ENCODE results near the gene RAD51B. TPM values are rescaled to one million over a fixed set of nuclear protein-coding genes. Genes with fewer than 3 reads are reported as not detected.

RAD51B gene
- total RNA-seq, 4 donors from 2014 or later: 5.0 to 31.8 (median 20.6) TPM

DNA sequence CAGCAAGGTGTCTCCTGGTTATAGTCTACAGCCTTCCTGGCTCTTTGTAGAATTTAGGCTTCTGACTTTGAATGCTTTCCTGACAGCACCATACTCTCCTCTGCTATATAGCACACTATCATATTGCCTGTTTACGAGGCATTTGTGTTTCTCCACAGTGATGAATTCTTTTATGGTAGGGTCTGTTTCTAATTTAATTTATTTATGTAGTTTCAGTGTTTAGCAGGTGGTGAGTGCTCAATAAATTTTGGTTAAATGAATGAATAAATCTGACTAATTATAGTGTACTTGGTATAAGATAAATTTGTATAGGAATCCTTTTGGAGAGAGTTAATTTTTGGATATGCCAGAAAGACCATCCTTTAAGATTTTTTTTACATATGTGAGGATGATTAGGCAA, 115.3 kb downstream of the RAD51B start:
- H3K27ac ChIP-seq: peak overlapping the region; percentile 56 to 67 (median 61)
- 88 to 92% methylated on average over 1 of the region's 1 CpG for WGBS, 2 donors (ENCODE audit: low coverage in 1 of 2)

DNA sequence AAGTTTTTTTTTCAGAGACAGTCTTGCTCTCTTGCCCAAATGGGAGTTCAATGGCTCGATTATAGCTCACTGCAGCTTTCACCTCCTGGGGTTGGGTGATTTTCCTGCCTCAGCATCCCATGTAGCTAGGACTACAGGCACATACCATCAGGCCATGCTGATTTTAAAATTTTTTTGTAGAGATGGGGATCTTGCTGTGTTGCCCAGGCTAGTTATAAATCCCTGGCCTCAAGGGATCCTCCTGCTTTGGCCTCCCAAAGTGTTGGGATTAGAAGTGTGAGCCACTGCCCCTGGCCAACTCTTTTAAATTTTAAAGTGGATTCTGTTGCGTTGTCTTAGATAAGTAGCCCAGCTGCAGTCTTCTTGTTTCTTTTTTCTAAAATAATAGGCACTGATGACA, 115.8 kb downstream of the RAD51B start:
- in situ Hi-C loops (cut with MboI; ENCODE audit: low pct_ligation_motif_present in 1 of 4, low pct_unique_long_range_greater_than_20kb in 1 of 4, low sequenced_read_pairs in 3 of 4): loop anchor here (10.0 to 25.0 kb wide), 5 partner anchors 91 to 889 kb away; no protein-coding TSS in a partner anchor
- H3K9me3 ChIP-seq: peaks cover 3 to 4% of the 10 kb centered on the region in 2 donors
- H3K4me3 ChIP-seq: no peak overlapping the region
- H3K27ac ChIP-seq: no peak overlapping the region
- no peaks in the 10 kb centered on the region for H3K36me3 ChIP-seq
- intact Hi-C loops (cut with DNase I; ENCODE audit: low total_unique reads): no loop called here
- H3K4me1 ChIP-seq: peaks cover 6 to 18% (median 13%) of the 10 kb centered on the region in 4 donors
- DNase-seq: no peak
- 83 to 93% methylated on average over 2 of the region's 2 CpGs for WGBS, 2 donors (ENCODE audit: low coverage in 1 of 2)
- H3K27me3 ChIP-seq: no peaks in the 10 kb centered on the region
- TF ChIP-seq POLR2AphosphoS5 (IDR thresholded peaks at IDR 0.05): no peak

More for the DNA sequence above, 115.3 kb downstream of the RAD51B start:
- H3K27me3 ChIP-seq: no peaks in the 10 kb centered on the region
- intact Hi-C loops (cut with DNase I; ENCODE audit: low total_unique reads) (no loop called here), in situ Hi-C loops (cut with MboI; ENCODE audit: low pct_ligation_motif_present in 1 of 4, low pct_unique_long_range_greater_than_20kb in 1 of 4, low sequenced_read_pairs in 3 of 4) (loop anchor here (10.0 to 25.0 kb wide), 5 partner anchors 90 to 890 kb away; no protein-coding TSS in a partner anchor)
- no peaks in the 10 kb centered on the region for H3K36me3 ChIP-seq
- TF ChIP-seq POLR2AphosphoS5 (IDR thresholded peaks at IDR 0.05): no peak
- no peak for TF ChIP-seq EP300 (IDR thresholded peaks at IDR 0.05; ENCODE audit: low read depth)
- no peak for TF ChIP-seq POLR2A (IDR thresholded peaks at IDR 0.05)
- TF ChIP-seq, protein P1, sequence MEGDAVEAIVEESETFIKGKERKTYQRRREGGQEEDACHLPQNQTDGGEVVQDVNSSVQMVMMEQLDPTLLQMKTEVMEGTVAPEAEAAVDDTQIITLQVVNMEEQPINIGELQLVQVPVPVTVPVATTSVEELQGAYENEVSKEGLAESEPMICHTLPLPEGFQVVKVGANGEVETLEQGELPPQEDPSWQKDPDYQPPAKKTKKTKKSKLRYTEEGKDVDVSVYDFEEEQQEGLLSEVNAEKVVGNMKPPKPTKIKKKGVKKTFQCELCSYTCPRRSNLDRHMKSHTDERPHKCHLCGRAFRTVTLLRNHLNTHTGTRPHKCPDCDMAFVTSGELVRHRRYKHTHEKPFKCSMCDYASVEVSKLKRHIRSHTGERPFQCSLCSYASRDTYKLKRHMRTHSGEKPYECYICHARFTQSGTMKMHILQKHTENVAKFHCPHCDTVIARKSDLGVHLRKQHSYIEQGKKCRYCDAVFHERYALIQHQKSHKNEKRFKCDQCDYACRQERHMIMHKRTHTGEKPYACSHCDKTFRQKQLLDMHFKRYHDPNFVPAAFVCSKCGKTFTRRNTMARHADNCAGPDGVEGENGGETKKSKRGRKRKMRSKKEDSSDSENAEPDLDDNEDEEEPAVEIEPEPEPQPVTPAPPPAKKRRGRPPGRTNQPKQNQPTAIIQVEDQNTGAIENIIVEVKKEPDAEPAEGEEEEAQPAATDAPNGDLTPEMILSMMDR (IDR thresholded peaks at IDR 0.05): no peak
- no peak overlapping the region for H3K4me3 ChIP-seq
- peaks cover 4 to 6% of the 10 kb centered on the region in 2 donors for H3K9me3 ChIP-seq
- H3K4me1 ChIP-seq: peaks cover 6 to 14% (median 10%) of the 10 kb centered on the region in 4 donors
- DNase-seq: no peak

DNA sequence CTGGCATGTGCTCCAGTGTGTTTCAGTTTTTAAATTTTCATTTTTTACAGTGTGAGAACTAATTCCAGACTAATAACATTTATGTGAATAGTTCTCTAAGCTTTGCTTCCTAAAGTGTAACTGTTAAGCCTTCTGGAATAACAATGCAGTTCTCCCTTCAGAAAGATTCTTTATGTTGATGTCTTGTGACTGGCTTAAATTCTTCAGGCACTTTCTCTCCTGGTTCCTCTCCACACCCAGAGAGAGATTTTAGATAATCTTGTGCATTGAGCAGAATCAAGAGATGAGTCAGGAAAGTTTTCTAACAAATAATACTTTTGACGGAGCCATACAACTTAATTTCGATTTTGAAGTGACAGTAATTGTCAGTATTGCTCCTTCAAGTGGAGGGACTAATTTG, 118.5 kb downstream of the RAD51B start:
- DNase-seq: no peak
- 81 to 86% methylated on average over 2 of the region's 2 CpGs for WGBS, 2 donors (ENCODE audit: low coverage in 1 of 2)
- intact Hi-C loops (cut with DNase I; ENCODE audit: low total_unique reads): no loop called here
- H3K36me3 ChIP-seq: no peaks in the 10 kb centered on the region
- H3K9me3 ChIP-seq: no peaks in the 10 kb centered on the region
- TF ChIP-seq POLR2A (IDR thresholded peaks at IDR 0.05): no peak
- TF ChIP-seq POLR2AphosphoS5 (IDR thresholded peaks at IDR 0.05): no peak
- TF ChIP-seq, protein P1 (IDR thresholded peaks at IDR 0.05): no peak
- TF ChIP-seq EP300 (IDR thresholded peaks at IDR 0.05; ENCODE audit: low read depth): no peak
- in situ Hi-C loops (cut with MboI; ENCODE audit: low pct_ligation_motif_present in 1 of 4, low pct_unique_long_range_greater_than_20kb in 1 of 4, low sequenced_read_pairs in 3 of 4): loop anchor here (10.0 to 25.0 kb wide), 5 partner anchors 93 to 887 kb away; no protein-coding TSS in a partner anchor
- no peak overlapping the region for H3K4me3 ChIP-seq
- peaks cover 25 to 45% (median 30%) of the 10 kb centered on the region in 4 donors for H3K4me1 ChIP-seq
- no peaks in the 10 kb centered on the region for H3K27me3 ChIP-seq
- no peak overlapping the region for H3K27ac ChIP-seq

DNA sequence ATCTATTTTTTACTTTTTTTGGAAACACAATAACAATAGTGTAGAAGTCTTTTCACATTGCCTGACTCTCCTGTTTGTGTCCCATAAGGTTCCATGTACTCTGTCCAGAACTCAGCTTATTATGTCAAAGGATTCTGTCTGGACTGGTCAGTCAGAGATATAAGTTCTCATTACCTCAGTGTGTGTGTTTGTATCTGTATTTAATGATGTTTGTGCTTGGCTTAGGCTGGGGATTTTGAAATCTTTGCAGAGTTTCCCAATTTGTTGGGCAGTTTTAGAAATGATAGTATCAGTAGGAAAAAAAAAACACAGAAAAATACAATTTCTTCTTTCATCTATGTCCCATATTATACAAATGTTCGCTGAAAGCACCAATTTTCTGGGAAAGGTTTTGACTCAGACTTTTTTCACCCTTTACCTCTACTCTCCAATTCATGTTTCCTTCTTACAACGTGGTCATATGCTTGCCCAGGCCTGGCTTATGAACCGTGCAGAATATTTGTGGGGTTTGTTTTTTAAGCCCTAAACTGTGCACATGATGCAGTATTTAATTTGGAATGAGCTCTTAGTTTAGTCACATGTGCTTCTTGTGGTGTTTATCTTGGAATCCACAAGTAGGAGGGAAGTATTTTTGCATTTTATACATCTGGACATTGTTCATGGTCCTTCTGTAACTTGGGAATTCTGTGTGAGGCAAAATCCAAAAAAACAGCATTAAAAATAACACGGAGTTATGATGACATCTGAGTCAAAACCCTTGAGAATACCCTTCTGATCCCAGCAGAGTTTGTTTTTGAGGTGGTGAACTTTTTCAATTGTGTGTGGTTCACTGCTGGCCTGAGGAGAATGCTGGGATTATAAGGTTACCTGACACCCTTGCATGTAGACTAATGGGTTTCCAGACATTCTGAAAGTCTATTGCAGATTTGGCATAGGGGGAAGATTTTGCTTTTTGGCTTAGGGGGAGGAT, 121.2 kb downstream of the RAD51B start:
- DNase-seq: no peak
- TF ChIP-seq, protein P1 (IDR thresholded peaks at IDR 0.05): no peak
- TF ChIP-seq POLR2AphosphoS5 (IDR thresholded peaks at IDR 0.05) (peak in 1 of 3 donors; percentile 27), POLR2A (IDR thresholded peaks at IDR 0.05) (no peak), EP300 (IDR thresholded peaks at IDR 0.05; ENCODE audit: low read depth) (no peak)
- WGBS, 2 donors (ENCODE audit: low coverage in 1 of 2): 24 to 38% methylated on average over 4 of the region's 4 CpGs
- Histone ChIP-seq H3K9me3 (no peaks in the 10 kb centered on the region), H3K4me1 (peaks cover 25 to 55% (median 33%) of the 10 kb centered on the region in 4 donors), H3K27me3 (no peaks in the 10 kb centered on the region), H3K4me3 (no peak overlapping the region), H3K27ac (peak overlapping the region; percentile 78 to 85 (median 80)), H3K36me3 (no peaks in the 10 kb centered on the region)
- intact Hi-C loops (cut with DNase I; ENCODE audit: low total_unique reads) (loop anchor here (10.0 kb wide), 1 partner anchor 304 kb away; no protein-coding TSS in a partner anchor), in situ Hi-C loops (cut with MboI; ENCODE audit: low pct_ligation_motif_present in 1 of 4, low pct_unique_long_range_greater_than_20kb in 1 of 4, low sequenced_read_pairs in 3 of 4) (loop anchor here in 3 of 4 donors (10.0 to 25.0 kb wide), 3 partner anchors 297 to 597 kb away; no protein-coding TSS in a partner anchor)
